CD4-positive, CD25-positive, alpha-beta regulatory T cell (primary cell): Measurements from ENCODE around the gene SKIC2. TPM values are rescaled to one million over a fixed set of nuclear protein-coding genes. Genes with fewer than 3 reads are reported as not detected.
A peak's percentile ranks its signal among the peaks of the same experiment; 100 is the strongest.
"Not testable (repeated sequence)": the region's sequence is repeated elsewhere in the genome, so short reads cannot be mapped to it uniquely, and the experiment has no call there.

Experiments
- ATAC-seq, 2 donors: fragments of 150-1000 bp; cut with Tn5 transposase; one replicate each; pipeline ENCODE4 v1.10.0; 2021; ENCODE audit warnings: low read depth in 2 of 2, moderate number of reproducible peaks in 2 of 2, moderate library complexity in 1 of 2
- DNase-seq, 3 donors: peaks; one replicate each; pipeline versions ENCODE4 v3.0.0 to v3.0.0-alpha.2; 2012 to 2022; ENCODE audit warnings: mixed read lengths in 1 of 3
- H3K27ac ChIP-seq: one replicate; pipeline ENCODE4 v1.7.0; 2013; ENCODE audit warnings: mild to moderate bottlenecking, low read length; ENCODE audit not compliant: insufficient read depth, poor library complexity, severe bottlenecking
- H3K27me3 ChIP-seq: one replicate; pipeline ENCODE4 v1.7.0; 2013; ENCODE audit warnings: low read length; ENCODE audit not compliant: control insufficient read depth, insufficient read depth
- H3K36me3 ChIP-seq: one replicate; pipeline ENCODE4 v1.7.0; 2013; ENCODE audit warnings: mild to moderate bottlenecking, low read length, moderate library complexity; ENCODE audit not compliant: control insufficient read depth, insufficient read depth
- H3K4me1 ChIP-seq: 2 replicates; pipeline ENCODE4 v1.7.0; 2013; ENCODE audit warnings: mild to moderate bottlenecking, low read length; ENCODE audit not compliant: insufficient read depth, control insufficient read depth, poor library complexity, severe bottlenecking
- H3K4me3 ChIP-seq: one replicate; pipeline ENCODE4 v1.7.0; 2013; ENCODE audit warnings: low read depth, mild to moderate bottlenecking, low read length, moderate library complexity
- H3K9me3 ChIP-seq, 2 experiments: 1 replicate in 1 of 2; 2 replicates in 1 of 2; pipeline ENCODE4 v1.7.0; 2013; ENCODE audit warnings: low read length in 2 of 2, mild to moderate bottlenecking in 1 of 2, moderate library complexity in 1 of 2; ENCODE audit not compliant: control insufficient read depth in 2 of 2
- H3K27ac Mint-ChIP-seq, 3 donors: one replicate each; pipeline ENCODE4 v1.8.0; 2020 to 2022; ENCODE audit warnings: mild to moderate bottlenecking in 3 of 3, mixed read lengths in 3 of 3, moderate library complexity in 2 of 3
- H3K27me3 Mint-ChIP-seq: one replicate; pipeline ENCODE4 v1.8.0; 2022; ENCODE audit warnings: mild to moderate bottlenecking, mixed read lengths
- H3K36me3 Mint-ChIP-seq: one replicate; pipeline ENCODE4 v1.8.0; 2020; ENCODE audit warnings: mixed read lengths
- H3K4me1 Mint-ChIP-seq, 4 donors: one replicate each; pipeline ENCODE4 v1.8.0; 2020 to 2022; ENCODE audit warnings: mixed read lengths in 4 of 4, mild to moderate bottlenecking in 1 of 4
- H3K4me3 Mint-ChIP-seq, 4 donors: one replicate each; pipeline ENCODE4 v1.8.0; 2020 to 2022; ENCODE audit warnings: mild to moderate bottlenecking in 4 of 4, mixed read lengths in 4 of 4, moderate library complexity in 3 of 4
- H3K9me3 Mint-ChIP-seq, 7 donors: one replicate each; pipeline ENCODE4 v1.8.0; 2020 to 2022; ENCODE audit warnings: mixed read lengths in 7 of 7, mild to moderate bottlenecking in 3 of 7, moderate library complexity in 2 of 7
- polyA plus RNA-seq, 4 donors: library from polyadenylated mRNA; unstranded; fragments of 300-500 nt; fragmentation: Illumina TruSeq; gene quantifications; one replicate each; pipeline ENCODE4 v1.2.3, GENCODE V29; 2021
- total RNA-seq: library from RNA; stranded (reverse); gene quantifications from one replicate; pipeline ENCODE4 v1.2.3, GENCODE V29; 2022

Gene SKIC2
- total and polyA plus RNA-seq, 5 donors from 2014 or later, result 16.2 to 101 (median 17.7) TPM

DNA sequence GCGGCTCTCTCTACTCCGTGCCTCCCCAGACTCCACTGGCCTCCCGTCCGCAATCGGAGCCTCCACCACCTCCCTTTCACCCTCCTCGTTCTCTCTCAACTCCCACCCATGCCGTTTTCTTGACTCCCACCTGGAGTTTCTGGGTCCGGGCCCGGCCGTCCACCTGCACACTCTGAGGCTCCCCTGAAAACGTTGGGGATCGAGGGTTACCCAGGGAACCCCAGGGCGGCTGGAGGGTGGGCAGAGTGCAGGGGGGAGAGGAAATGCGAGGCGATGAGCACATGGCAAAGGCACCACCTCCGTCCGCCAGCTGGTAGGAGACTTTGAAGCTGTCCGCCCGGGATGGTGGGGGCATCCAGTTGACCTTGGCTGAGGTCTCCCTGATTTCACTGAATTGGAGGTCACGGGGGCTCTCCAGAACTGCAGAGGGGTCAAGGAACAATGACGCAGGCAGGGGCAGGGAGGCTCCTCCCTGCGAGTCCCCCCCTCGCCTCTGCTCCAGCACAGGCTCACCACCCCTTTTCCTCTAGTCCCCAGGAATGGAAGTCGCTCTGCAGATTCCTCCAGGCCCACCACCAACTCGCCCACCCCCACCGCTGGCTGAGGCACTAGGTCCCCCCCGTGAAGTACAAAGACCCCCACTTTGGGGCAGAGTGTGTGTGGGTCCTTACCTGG, 52.0 kb downstream of the SKIC2 start:
- not testable (repeated sequence) for H3K27ac ChIP-seq, H3K27ac Mint-ChIP-seq, H3K4me1 Mint-ChIP-seq, H3K27me3 ChIP-seq, H3K9me3 Mint-ChIP-seq, H3K27me3 Mint-ChIP-seq, H3K9me3 ChIP-seq, H3K4me3 Mint-ChIP-seq, H3K36me3 ChIP-seq, H3K4me1 ChIP-seq, H3K36me3 Mint-ChIP-seq, DNase-seq, H3K4me3 ChIP-seq, ATAC-seq

GRCh38 chr6:32012941-32013617, 54.1 kb downstream of the SKIC2 start:
- not testable (repeated sequence) for H3K36me3 Mint-ChIP-seq, H3K9me3 ChIP-seq, H3K4me3 Mint-ChIP-seq, H3K4me1 ChIP-seq, H3K9me3 Mint-ChIP-seq, H3K27ac ChIP-seq, DNase-seq, ATAC-seq, H3K4me1 Mint-ChIP-seq, H3K27me3 Mint-ChIP-seq, H3K4me3 ChIP-seq, H3K27me3 ChIP-seq, H3K36me3 ChIP-seq
- peak overlapping the region in 2 of 3 donors; percentile 36 to 84 for H3K27ac Mint-ChIP-seq

DNA sequence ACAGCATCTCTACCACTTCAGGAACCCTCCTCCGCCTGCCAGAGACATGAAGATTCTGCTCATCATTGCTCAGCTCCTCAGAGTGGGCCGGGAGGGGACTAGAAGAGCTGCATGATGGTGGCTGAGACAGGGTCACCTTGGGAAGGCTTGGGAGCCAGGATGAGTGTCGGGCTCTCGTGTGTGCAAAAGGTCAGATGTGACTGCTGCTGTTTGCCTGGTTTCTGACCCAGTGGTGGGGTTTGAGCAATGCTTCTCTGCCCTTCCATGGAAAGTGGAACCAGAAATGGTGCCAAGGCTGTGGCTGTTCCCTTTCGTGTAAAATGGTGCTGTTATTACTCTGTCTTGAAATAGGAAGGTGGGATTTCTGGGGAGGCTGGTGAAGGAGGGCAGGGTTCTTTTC, 54.8 kb downstream of the SKIC2 start:
- H3K36me3 Mint-ChIP-seq, H3K36me3 ChIP-seq, H3K27me3 Mint-ChIP-seq, H3K4me1 Mint-ChIP-seq, H3K4me3 ChIP-seq, H3K9me3 ChIP-seq, ATAC-seq, DNase-seq, H3K4me3 Mint-ChIP-seq, H3K9me3 Mint-ChIP-seq, H3K27ac Mint-ChIP-seq, H3K27me3 ChIP-seq, H3K27ac ChIP-seq, H3K4me1 ChIP-seq: not testable (repeated sequence)

GRCh38 chr6:32014547-32014946, 55.6 kb downstream of the SKIC2 start, which contains the start of gene C4B:
Gene C4B (plus strand): TSS chr6:32014795. CDS start chr6:32014846, 51 bp downstream.
- not testable (repeated sequence) for H3K27ac Mint-ChIP-seq, ATAC-seq, H3K4me3 ChIP-seq, DNase-seq, H3K4me1 Mint-ChIP-seq, H3K9me3 ChIP-seq, H3K4me1 ChIP-seq, H3K4me3 Mint-ChIP-seq, H3K36me3 ChIP-seq, H3K9me3 Mint-ChIP-seq, H3K36me3 Mint-ChIP-seq, H3K27ac ChIP-seq, H3K27me3 ChIP-seq, H3K27me3 Mint-ChIP-seq

Other genes with a start within 250 kb of the SKIC2 start
Only the 30 nearest of the 35 such genes appear.
- 13.6 TPM for gene DDAH2, start 229.9 kb upstream of the SKIC2 start, total RNA-seq
- gene DDAH2, start 229.9 kb upstream of the SKIC2 start, polyA plus RNA-seq, result 10 to 100 TPM; 16.0 to 19.8 (median 17.7) TPM
- gene CLIC1, start 222.6 kb upstream of the SKIC2 start, total RNA-seq, result 192 TPM
- gene CLIC1, start 222.6 kb upstream of the SKIC2 start, polyA plus RNA-seq, result 100 to 1,000 TPM; 481 to 771 (median 621) TPM
- 17.4 TPM for gene MSH5, start 219.2 kb upstream of the SKIC2 start, total RNA-seq
- 1 to 10 TPM; 1.2 to 3.3 (median 1.3) TPM for gene MSH5, start 219.2 kb upstream of the SKIC2 start, polyA plus RNA-seq
- gene SAPCD1, start 196.5 kb upstream of the SKIC2 start, total RNA-seq, result 2.3 TPM
- gene SAPCD1, start 196.5 kb upstream of the SKIC2 start, polyA plus RNA-seq, result not detected
- gene VWA7, start 181.8 kb upstream of the SKIC2 start, total RNA-seq, result 6.8 TPM
- gene VWA7, start 181.8 kb upstream of the SKIC2 start, polyA plus RNA-seq, result 1 to 10 TPM in 3 of 4 donors, under 1 TPM in 1; 0.91 to 1.2 (median 1.2) TPM
- gene VARS1, start 163.4 kb upstream of the SKIC2 start, total RNA-seq, result 63.4 TPM
- gene VARS1, start 163.4 kb upstream of the SKIC2 start, polyA plus RNA-seq, result 10 to 100 TPM; 27.1 to 45.1 (median 29.9) TPM
- gene LSM2, start 152.2 kb upstream of the SKIC2 start, total RNA-seq, result 29.3 TPM
- gene LSM2, start 152.2 kb upstream of the SKIC2 start, polyA plus RNA-seq, result 100 to 1,000 TPM in 1 of 4 donors, 10 to 100 TPM in 3; 80.0 to 122 (median 87.5) TPM
- 5.5 TPM for gene HSPA1L, start 143.9 kb upstream of the SKIC2 start, total RNA-seq
- 1 to 10 TPM; 2.2 to 4.2 (median 3.5) TPM for gene HSPA1L, start 143.9 kb upstream of the SKIC2 start, polyA plus RNA-seq
- 30.6 TPM for gene HSPA1A, start 143.6 kb upstream of the SKIC2 start, total RNA-seq
- 10 to 100 TPM; 65.7 to 93.0 (median 80.5) TPM for gene HSPA1A, start 143.6 kb upstream of the SKIC2 start, polyA plus RNA-seq
- 27.3 TPM for gene HSPA1B, start 131.4 kb upstream of the SKIC2 start, total RNA-seq
- 1 to 10 TPM; 2.3 to 6.8 (median 3.0) TPM for gene HSPA1B, start 131.4 kb upstream of the SKIC2 start, polyA plus RNA-seq
- 29.1 TPM for gene NEU1, start 96.4 kb upstream of the SKIC2 start, total RNA-seq
- gene NEU1, start 96.4 kb upstream of the SKIC2 start, polyA plus RNA-seq, result 10 to 100 TPM; 26.4 to 32.4 (median 29.7) TPM
- 1.0 TPM for gene SLC44A4, start 80.2 kb upstream of the SKIC2 start, total RNA-seq
- gene SLC44A4, start 80.2 kb upstream of the SKIC2 start, polyA plus RNA-seq, result not detected
- 46.4 TPM for gene EHMT2, start 61.5 kb upstream of the SKIC2 start, total RNA-seq
- gene EHMT2, start 61.5 kb upstream of the SKIC2 start, polyA plus RNA-seq, result 10 to 100 TPM; 29.4 to 33.5 (median 31.9) TPM
- 0.20 TPM for gene ZBTB12, start 57.1 kb upstream of the SKIC2 start, total RNA-seq
- gene ZBTB12, start 57.1 kb upstream of the SKIC2 start, polyA plus RNA-seq, result not detected
- gene C2, start 31.5 kb upstream of the SKIC2 start, total RNA-seq, result 1.3 TPM
- gene C2, start 31.5 kb upstream of the SKIC2 start, polyA plus RNA-seq, result under 1 TPM in 1 of 4 donors, not detected in 3; 0.47 TPM
- gene CFB, start 13.1 kb upstream of the SKIC2 start, total RNA-seq, result 0.64 TPM
- gene CFB, start 13.1 kb upstream of the SKIC2 start, polyA plus RNA-seq, result 1 to 10 TPM in 3 of 4 donors, under 1 TPM in 1; 0.68 to 1.9 (median 1.6) TPM
- gene NELFE, start 204 bp upstream of the SKIC2 start, total RNA-seq, result 51.4 TPM
- 10 to 100 TPM; 52.9 to 62.3 (median 60.5) TPM for gene NELFE, start 204 bp upstream of the SKIC2 start, polyA plus RNA-seq
- gene DXO, start 13.0 kb downstream of the SKIC2 start, total RNA-seq, result 47.7 TPM
- gene DXO, start 13.0 kb downstream of the SKIC2 start, polyA plus RNA-seq, result 10 to 100 TPM in 2 of 4 donors, 1 to 10 TPM in 2; 8.4 to 10.5 (median 9.6) TPM
- 4.0 TPM for gene C4A, start 22.9 kb downstream of the SKIC2 start, total RNA-seq
- gene C4A, start 22.9 kb downstream of the SKIC2 start, polyA plus RNA-seq, result under 1 TPM in 2 of 4 donors, not detected in 2; 0.28 to 0.30 TPM
- 3.6 TPM for gene C4B, start 55.6 kb downstream of the SKIC2 start, total RNA-seq
- gene C4B, start 55.6 kb downstream of the SKIC2 start, polyA plus RNA-seq, result under 1 TPM in 1 of 4 donors, not detected in 3; 0.52 TPM
- gene CYP21A2, start 79.2 kb downstream of the SKIC2 start, total RNA-seq, result not detected
- not detected for gene CYP21A2, start 79.2 kb downstream of the SKIC2 start, polyA plus RNA-seq
- gene TNXB, start 150.2 kb downstream of the SKIC2 start, total RNA-seq, result 11.2 TPM
- gene TNXB, start 150.2 kb downstream of the SKIC2 start, polyA plus RNA-seq, result under 1 TPM in 2 of 4 donors, not detected in 2; 0.15 to 0.46 TPM
- 117 TPM for gene ATF6B, start 169.1 kb downstream of the SKIC2 start, total RNA-seq
- gene ATF6B, start 169.1 kb downstream of the SKIC2 start, polyA plus RNA-seq, result 10 to 100 TPM; 20.0 to 27.7 (median 24.2) TPM
- gene FKBPL, start 171.1 kb downstream of the SKIC2 start, total RNA-seq, result 1.5 TPM
- gene FKBPL, start 171.1 kb downstream of the SKIC2 start, polyA plus RNA-seq, result 1 to 10 TPM; 1.2 to 1.5 (median 1.4) TPM
- 0.39 TPM for gene PRRT1, start 192.8 kb downstream of the SKIC2 start, total RNA-seq
- gene PRRT1, start 192.8 kb downstream of the SKIC2 start, polyA plus RNA-seq, result under 1 TPM in 3 of 4 donors, not detected in 1; 0.13 to 0.55 (median 0.18) TPM
- 4.8 TPM for gene PPT2, start 195.0 kb downstream of the SKIC2 start, total RNA-seq
- 1 to 10 TPM; 3.1 to 6.2 (median 5.4) TPM for gene PPT2, start 195.0 kb downstream of the SKIC2 start, polyA plus RNA-seq
- 9.9 TPM for gene EGFL8, start 205.4 kb downstream of the SKIC2 start, total RNA-seq
- under 1 TPM in 1 of 4 donors, not detected in 3; 0.60 TPM for gene EGFL8, start 205.4 kb downstream of the SKIC2 start, polyA plus RNA-seq
- 23.9 TPM for gene AGPAT1, start 216.9 kb downstream of the SKIC2 start, total RNA-seq
- gene AGPAT1, start 216.9 kb downstream of the SKIC2 start, polyA plus RNA-seq, result 10 to 100 TPM; 11.8 to 15.2 (median 14.3) TPM
- 30.0 TPM for gene RNF5, start 219.2 kb downstream of the SKIC2 start, total RNA-seq
- gene RNF5, start 219.2 kb downstream of the SKIC2 start, polyA plus RNA-seq, result 100 to 1,000 TPM; 117 to 135 (median 131) TPM
- 27.8 TPM for gene AGER, start 225.1 kb downstream of the SKIC2 start, total RNA-seq
- under 1 TPM in 2 of 4 donors, not detected in 2; 0.44 to 0.52 TPM for gene AGER, start 225.1 kb downstream of the SKIC2 start, polyA plus RNA-seq